ENCODE results near the gene CDC42BPG. TPM values are rescaled to one million over a fixed set of nuclear protein-coding genes. Genes with fewer than 3 reads are reported as not detected.

CDC42BPG gene
- total RNA-seq, 1 experiment from 2014 or later: 14.5 TPM

DNA sequence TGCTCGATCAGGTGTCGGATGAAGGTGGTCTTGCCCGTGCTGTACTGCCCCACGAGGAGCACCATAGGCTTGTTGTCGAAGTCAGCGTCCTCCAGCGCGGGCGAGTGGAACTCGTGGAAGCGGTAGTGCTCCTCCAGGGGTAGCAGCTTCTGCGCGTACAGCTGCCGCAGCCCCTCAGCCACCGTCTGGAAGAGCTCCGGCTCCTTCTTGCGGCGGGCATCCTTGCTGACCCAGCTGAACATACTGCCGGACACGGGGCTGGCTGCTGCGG is 33.7 kb upstream of the CDC42BPG start:
- Histone ChIP-seq H3K4me2 (ENCODE audit: low read length) (peak overlapping the region; percentile 87), H3F3A (ENCODE audit: low read length, unreplicated experiment) (no peaks in the 10 kb centered on the region), H3K9me3 (ENCODE audit: low read length) (no peaks in the 10 kb centered on the region), H3K4me3 (ENCODE audit: low read length) (peak overlapping the region; percentile 78), H3K27ac (ENCODE audit: low read length) (peak overlapping the region; percentile 29), H3K27me3 (ENCODE audit: low read length) (no peaks in the 10 kb centered on the region), H3K9me2 (replicated peaks; ENCODE audit: low read length) (no peaks in the 10 kb centered on the region), H3K79me2 (ENCODE audit: low read length) (peaks cover 59% of the 10 kb centered on the region), H3K36me3 (ENCODE audit: low read depth, low read length) (peaks cover 12% of the 10 kb centered on the region), H3K9ac (ENCODE audit: low read length) (peak overlapping the region; percentile 89), H3K4me1 (ENCODE audit: insufficient read depth, low read length) (peaks cover 30% of the 10 kb centered on the region), H2AFZ (ENCODE audit: low read length) (no peak overlapping the region), H4K20me1 (ENCODE audit: low read length) (peaks cover 41% of the 10 kb centered on the region)
- intact Hi-C loops (cut with micrococcal nuclease): loop anchor here (1.0 to 2.0 kb wide), 3 partner anchors 9 to 31 kb away; no protein-coding TSS in a partner anchor
- POLR2A ChIA-PET (ENCODE audit: unreplicated experiment): interaction anchor here (0.7 to 1.3 kb wide), 3 partner anchors 9 to 32 kb away, joined by 5 to 7 read pairs (median 6); no protein-coding TSS in a partner anchor
- ATAC-seq (peak; percentile 3), DNase-seq (no peak)
- TF ChIP-seq, protein P1, sequence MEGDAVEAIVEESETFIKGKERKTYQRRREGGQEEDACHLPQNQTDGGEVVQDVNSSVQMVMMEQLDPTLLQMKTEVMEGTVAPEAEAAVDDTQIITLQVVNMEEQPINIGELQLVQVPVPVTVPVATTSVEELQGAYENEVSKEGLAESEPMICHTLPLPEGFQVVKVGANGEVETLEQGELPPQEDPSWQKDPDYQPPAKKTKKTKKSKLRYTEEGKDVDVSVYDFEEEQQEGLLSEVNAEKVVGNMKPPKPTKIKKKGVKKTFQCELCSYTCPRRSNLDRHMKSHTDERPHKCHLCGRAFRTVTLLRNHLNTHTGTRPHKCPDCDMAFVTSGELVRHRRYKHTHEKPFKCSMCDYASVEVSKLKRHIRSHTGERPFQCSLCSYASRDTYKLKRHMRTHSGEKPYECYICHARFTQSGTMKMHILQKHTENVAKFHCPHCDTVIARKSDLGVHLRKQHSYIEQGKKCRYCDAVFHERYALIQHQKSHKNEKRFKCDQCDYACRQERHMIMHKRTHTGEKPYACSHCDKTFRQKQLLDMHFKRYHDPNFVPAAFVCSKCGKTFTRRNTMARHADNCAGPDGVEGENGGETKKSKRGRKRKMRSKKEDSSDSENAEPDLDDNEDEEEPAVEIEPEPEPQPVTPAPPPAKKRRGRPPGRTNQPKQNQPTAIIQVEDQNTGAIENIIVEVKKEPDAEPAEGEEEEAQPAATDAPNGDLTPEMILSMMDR (conservative IDR thresholded peaks at IDR 0.05; ENCODE audit: low read depth, low read length): no peak
- TF ChIP-seq EZH2phosphoT487 (IDR thresholded peaks at IDR 0.05; ENCODE audit: borderline replicate concordance, low read length): no peak
- no peak for TF ChIP-seq EZH2 (IDR thresholded peaks at IDR 0.05; ENCODE audit: low read length, unreplicated experiment)
- CTCF ChIA-PET: interaction anchor here (1.5 to 2.4 kb wide), 2 partner anchors 9 to 30 kb away, joined by 5 to 6 read pairs; no protein-coding TSS in a partner anchor
- BruUV-seq (replicated peaks): TSS peak; percentile 41

- Histone ChIP-seq H3K9ac (ENCODE audit: low read length) (peak overlapping the region; percentile 89), H3F3A (ENCODE audit: low read length, unreplicated experiment) (no peaks in the 10 kb centered on the region), H3K4me1 (ENCODE audit: insufficient read depth, low read length) (peaks cover 36% of the 10 kb centered on the region), H3K9me2 (replicated peaks; ENCODE audit: low read length) (no peaks in the 10 kb centered on the region), H3K9me3 (ENCODE audit: low read length) (no peaks in the 10 kb centered on the region), H3K79me2 (ENCODE audit: low read length) (peaks cover 65% of the 10 kb centered on the region), H3K36me3 (ENCODE audit: low read depth, low read length) (peaks cover 17% of the 10 kb centered on the region), H4K20me1 (ENCODE audit: low read length) (peaks cover 41% of the 10 kb centered on the region), H3K27ac (ENCODE audit: low read length) (peak overlapping the region; percentile 29), H3K4me2 (ENCODE audit: low read length) (peak overlapping the region; percentile 87), H3K4me3 (ENCODE audit: low read length) (peak overlapping the region; percentile 78), H2AFZ (ENCODE audit: low read length) (no peak overlapping the region), H3K27me3 (ENCODE audit: low read length) (no peaks in the 10 kb centered on the region)
- ChIA-PET POLR2A (ENCODE audit: unreplicated experiment) (interaction anchor here (0.7 to 1.3 kb wide), 7 partner anchors 8 to 104 kb away, joined by 4 to 7 read pairs (median 5); partner anchors contain the start of gene SF1), CTCF (interaction anchor here (0.5 to 1.5 kb wide), 5 partner anchors 9 to 31 kb away, joined by 4 to 10 read pairs (median 6); no protein-coding TSS in a partner anchor)
- TF ChIP-seq, protein P1 (conservative IDR thresholded peaks at IDR 0.05; ENCODE audit: low read depth, low read length): no peak
- TF ChIP-seq EZH2 (IDR thresholded peaks at IDR 0.05; ENCODE audit: low read length, unreplicated experiment) (no peak), EZH2phosphoT487 (IDR thresholded peaks at IDR 0.05; ENCODE audit: borderline replicate concordance, low read length) (no peak)
- DNase-seq (peak; percentile 40), ATAC-seq (peak; percentile 2)
- intact Hi-C loops (cut with micrococcal nuclease): loop anchor here (1.0 to 2.0 kb wide), 3 partner anchors 8 to 31 kb away; no protein-coding TSS in a partner anchor
- no TSS peak for BruUV-seq (replicated peaks)
Observed at GRCh38 chr11:64877390-64878222, 33.2 kb upstream of the CDC42BPG start.

All from PC-3 (cell line).